Measurements from ENCODE around the gene MTERF2. TPM values are rescaled to one million over a fixed set of nuclear protein-coding genes. Genes with fewer than 3 reads are reported as not detected.

MTERF2 gene
- total and polyA plus RNA-seq, 8 donors, result 9.9 to 42.8 (median 14.3) TPM

- ATAC-seq (no peak), FAIRE-seq (peak; percentile 17), DNase-seq (no peak)
- H3K27ac ChIP-seq, result no peak overlapping the region
- intact Hi-C loops (cut with DNase I), result no loop called here
- H3K4me1 ChIP-seq, result no peaks in the 10 kb centered on the region
- no peak overlapping the region for H3K4me3 ChIP-seq
- WGBS, 2 donors, result 45 to 47% methylated on average over 2 of the region's 2 CpGs
- H3K27me3 ChIP-seq, result no peaks in the 10 kb centered on the region
- no peaks in the 10 kb centered on the region for H3K36me3 ChIP-seq
- TF ChIP-seq CTCF (IDR thresholded peaks at IDR 0.05), result no peak
- no peaks in the 10 kb centered on the region for H3K9me3 ChIP-seq
Observed at GRCh38 chr12:106994579-106995220, 7.8 kb upstream of the MTERF2 start.

GRCh38 chr12:106987846-106988245 lies 900 bp upstream of the MTERF2 start:
- peak; percentile 21 to 47 (median 28) for ATAC-seq
- peak overlapping the region; percentile 13 to 92 (median 80) for H3K27ac ChIP-seq
- peak in 3 of 6 donors; percentile 18 to 49 (median 34) for DNase-seq
- intact Hi-C loops (cut with DNase I), result no loop called here
- no peak for FAIRE-seq
- no peak for TF ChIP-seq CTCF (IDR thresholded peaks at IDR 0.05)
- no peak overlapping the region for H3K4me3 ChIP-seq
- peaks cover 0 to 11% (median 0%) of the 10 kb centered on the region in 3 donors for H3K36me3 ChIP-seq
- no peaks in the 10 kb centered on the region for H3K9me3 ChIP-seq
- H3K27me3 ChIP-seq, result no peaks in the 10 kb centered on the region
- H3K4me1 ChIP-seq, result peaks cover 7 to 8% (median 8%) of the 10 kb centered on the region in 3 donors
- 19 to 25% methylated on average over 6 of the region's 6 CpGs for WGBS, 2 donors

- FAIRE-seq (no peak), DNase-seq (no peak), ATAC-seq (peak in 1 of 4 donors; percentile 2)
- intact Hi-C loops (cut with DNase I), result no loop called here
- Histone ChIP-seq H3K27ac (peak overlapping the region; percentile 68 to 92 (median 88)), H3K9me3 (no peaks in the 10 kb centered on the region), H3K36me3 (peaks cover 0 to 11% (median 0%) of the 10 kb centered on the region in 3 donors), H3K4me3 (peak overlapping the region; percentile 63 to 71 (median 66)), H3K4me1 (peaks cover 7 to 12% (median 8%) of the 10 kb centered on the region in 3 donors), H3K27me3 (no peaks in the 10 kb centered on the region)
- no peak for TF ChIP-seq CTCF (IDR thresholded peaks at IDR 0.05)
- 10% methylated on average over 4 of the region's 4 CpGs for WGBS, 2 donors
Observed at GRCh38 chr12:106986135-106986534, 811 bp downstream of the MTERF2 start.

- TF ChIP-seq CTCF (IDR thresholded peaks at IDR 0.05), result no peak
- ATAC-seq (peak; percentile 35 to 55 (median 46)), DNase-seq (peak in 4 of 6 donors; percentile 42 to 57 (median 52)), FAIRE-seq (no peak)
- intact Hi-C loops (cut with DNase I), result no loop called here
- Histone ChIP-seq H3K36me3 (peaks cover 0 to 11% (median 0%) of the 10 kb centered on the region in 3 donors), H3K27me3 (no peaks in the 10 kb centered on the region), H3K9me3 (no peaks in the 10 kb centered on the region), H3K27ac (peak overlapping the region in 3 of 4 donors; percentile 44 to 92 (median 85)), H3K4me3 (peak overlapping the region in 2 of 4 donors; percentile 65 to 67), H3K4me1 (peaks cover 7 to 12% (median 8%) of the 10 kb centered on the region in 3 donors)
- 33 to 36% methylated on average over 5 of the region's 5 CpGs for WGBS, 2 donors
Observed at GRCh38 chr12:106985479-106985878, 1.5 kb downstream of the MTERF2 start.

- FAIRE-seq (no peak), ATAC-seq (no peak), DNase-seq (no peak)
- Histone ChIP-seq H3K4me1 (peaks cover 7 to 12% (median 8%) of the 10 kb centered on the region in 3 donors), H3K4me3 (no peak overlapping the region), H3K9me3 (no peaks in the 10 kb centered on the region), H3K27me3 (no peaks in the 10 kb centered on the region), H3K27ac (peak overlapping the region in 1 of 4 donors; percentile 44), H3K36me3 (peaks cover 0 to 11% (median 0%) of the 10 kb centered on the region in 3 donors)
- WGBS, 2 donors, result 95% methylated on average over 6 of the region's 6 CpGs
- TF ChIP-seq CTCF (IDR thresholded peaks at IDR 0.05), result no peak
- intact Hi-C loops (cut with DNase I), result no loop called here
Observed at GRCh38 chr12:106984588-106985137, 2.3 kb downstream of the MTERF2 start.

All from pancreas (tissue), 10 donors.